Activated CD4-positive, alpha-beta memory T cell treated with anti-CD3 and anti-CD28 coated beads, Interleukin-2, amount 10 ng/mL, durations not matched to agents 7 days and 5 days (primary cell): ENCODE measurements around the gene DHRS3. TPM values are rescaled to one million over a fixed set of nuclear protein-coding genes. Genes with fewer than 3 reads are reported as not detected.
"Not testable (repeated sequence)": the region's sequence is repeated elsewhere in the genome, so short reads cannot be mapped to it uniquely, and the experiment has no call there.

Experiments
- CTCF ChIA-PET: fragments of 350-600 bp; sonication (Branson Sonifier 250); formaldehyde crosslinking; loops from one replicate; lab custom pipeline; 2021; ENCODE audit warnings: antibody characterized with exemption, inconsistent platforms; lab: Charles Lee
- POLR2A ChIA-PET: fragments of 350-600 bp; sonication (Branson Sonifier 250); formaldehyde crosslinking; loops from one replicate; lab custom pipeline; 2021; ENCODE audit warnings: antibody characterized with exemption; lab: Charles Lee
- DNase-seq: peaks from one replicate; pipeline ENCODE4 v3.0.0-alpha.2; 2020
- H3K27ac Mint-ChIP-seq: one replicate; pipeline ENCODE4 v1.8.0; 2021; ENCODE audit warnings: mild to moderate bottlenecking, mixed read lengths
- H3K27me3 Mint-ChIP-seq: one replicate; pipeline ENCODE4 v1.8.0; 2021; ENCODE audit warnings: mixed read lengths
- H3K36me3 Mint-ChIP-seq: one replicate; pipeline ENCODE4 v1.8.0; 2021; ENCODE audit warnings: low read depth, mixed read lengths
- H3K4me1 Mint-ChIP-seq: one replicate; pipeline ENCODE4 v1.8.0; 2021; ENCODE audit warnings: mixed read lengths
- H3K4me3 Mint-ChIP-seq: one replicate; pipeline ENCODE4 v1.8.0; 2021; ENCODE audit warnings: mild to moderate bottlenecking, mixed read lengths
- H3K9me3 Mint-ChIP-seq: one replicate; pipeline ENCODE4 v1.8.0; 2021; ENCODE audit warnings: mixed read lengths
- total RNA-seq, 2 experiments: library from RNA; stranded (reverse); gene quantifications; one replicate each; pipeline ENCODE4 v1.2.3, GENCODE V29; 2021

Gene DHRS3
- total RNA-seq, 2 experiments from 2014 or later, result 30.1 to 32.5 TPM

- DNase-seq, result no peak
- H3K27me3 Mint-ChIP-seq, result peaks cover 26% of the 10 kb centered on the region
- H3K9me3 Mint-ChIP-seq, result no peaks in the 10 kb centered on the region
- H3K36me3 Mint-ChIP-seq, result no peaks in the 10 kb centered on the region
- peaks cover 10% of the 10 kb centered on the region for H3K4me1 Mint-ChIP-seq
- H3K27ac Mint-ChIP-seq, result no peak overlapping the region
- H3K4me3 Mint-ChIP-seq, result no peak overlapping the region
- CTCF ChIA-PET, result interaction anchor here (0.9 kb wide), 1 partner anchor 16 kb away, joined by 3 read pairs; no protein-coding TSS in a partner anchor
- POLR2A ChIA-PET, result no interaction called here
Measured at GRCh38 chr1:12654004-12654567, 36.1 kb upstream of the DHRS3 start.

- Mint-ChIP-seq H3K27ac (no peak overlapping the region), H3K27me3 (peaks cover 25% of the 10 kb centered on the region), H3K9me3 (no peaks in the 10 kb centered on the region), H3K4me3 (no peak overlapping the region), H3K36me3 (no peaks in the 10 kb centered on the region), H3K4me1 (no peaks in the 10 kb centered on the region)
- no peak for DNase-seq
- POLR2A ChIA-PET, result no interaction called here
- CTCF ChIA-PET, result interaction anchor here (1.1 to 1.2 kb wide), 2 partner anchors 9 to 352 kb away, joined by 3 to 4 read pairs; no protein-coding TSS in a partner anchor
Measured at GRCh38 chr1:12649971-12650421, 32.0 kb upstream of the DHRS3 start.

- ChIA-PET POLR2A (no interaction called here), CTCF (interaction anchor here (0.8 to 1.1 kb wide), 3 partner anchors 10 to 350 kb away, joined by 3 to 4 read pairs (median 3); no protein-coding TSS in a partner anchor)
- no peaks in the 10 kb centered on the region for H3K36me3 Mint-ChIP-seq
- no peak overlapping the region for H3K4me3 Mint-ChIP-seq
- H3K27ac Mint-ChIP-seq, result no peak overlapping the region
- peaks cover 25% of the 10 kb centered on the region for H3K27me3 Mint-ChIP-seq
- H3K4me1 Mint-ChIP-seq, result no peaks in the 10 kb centered on the region
- DNase-seq, result no peak
- H3K9me3 Mint-ChIP-seq, result no peaks in the 10 kb centered on the region
Measured at GRCh38 chr1:12648741-12649140, 30.7 kb upstream of the DHRS3 start.

- DNase-seq, H3K4me3 Mint-ChIP-seq, POLR2A ChIA-PET, H3K9me3 Mint-ChIP-seq, CTCF ChIA-PET, H3K4me1 Mint-ChIP-seq, H3K36me3 Mint-ChIP-seq, H3K27ac Mint-ChIP-seq: not testable (repeated sequence)
- H3K27me3 Mint-ChIP-seq, result peaks cover 22% of the 10 kb centered on the region
Measured at GRCh38 chr1:12645401-12645800, 27.4 kb upstream of the DHRS3 start.

GRCh38 chr1:12644829-12645228, 26.8 kb upstream of the DHRS3 start:
- H3K27me3 Mint-ChIP-seq, result peaks cover 18% of the 10 kb centered on the region
- no peak overlapping the region for H3K4me3 Mint-ChIP-seq
- H3K4me1 Mint-ChIP-seq, result no peaks in the 10 kb centered on the region
- H3K36me3 Mint-ChIP-seq, result peaks cover 10% of the 10 kb centered on the region
- H3K27ac Mint-ChIP-seq, result no peak overlapping the region
- ChIA-PET CTCF (interaction anchor here (1.2 kb wide), 1 partner anchor 14 kb away, joined by 3 read pairs; no protein-coding TSS in a partner anchor), POLR2A (no interaction called here)
- peaks cover 13% of the 10 kb centered on the region for H3K9me3 Mint-ChIP-seq
- DNase-seq, result no peak

GRCh38 chr1:12644237-12644636, 26.2 kb upstream of the DHRS3 start:
- H3K4me1 Mint-ChIP-seq, result no peaks in the 10 kb centered on the region
- peaks cover 13% of the 10 kb centered on the region for H3K27me3 Mint-ChIP-seq
- peaks cover 10% of the 10 kb centered on the region for H3K36me3 Mint-ChIP-seq
- DNase-seq, result no peak
- CTCF ChIA-PET, result interaction anchor here (1.1 to 1.2 kb wide), 2 partner anchors 13 to 14 kb away, joined by 3 read pairs; no protein-coding TSS in a partner anchor
- peaks cover 15% of the 10 kb centered on the region for H3K9me3 Mint-ChIP-seq
- POLR2A ChIA-PET, result interaction anchor here (1.3 kb wide), 1 partner anchor 11 kb away, joined by 3 read pairs; no protein-coding TSS in a partner anchor
- no peak overlapping the region for H3K4me3 Mint-ChIP-seq
- H3K27ac Mint-ChIP-seq, result no peak overlapping the region

GRCh38 chr1:12643785-12644184, 25.8 kb upstream of the DHRS3 start, which contains the start of gene AADACL4:
Gene AADACL4 (plus strand): TSS chr1:12644085. CDS start chr1:12644547, 462 bp downstream.
- Mint-ChIP-seq H3K36me3 (peaks cover 10% of the 10 kb centered on the region), H3K4me3 (no peak within 1 kb of the TSS), H3K27me3 (peaks cover 9% of the 10 kb centered on the region), H3K4me1 (no peaks in the 10 kb centered on the region), H3K9me3 (peaks cover 17% of the 10 kb centered on the region), H3K27ac (no peak within 1 kb of the TSS)
- POLR2A ChIA-PET, result interaction anchor here (1.3 kb wide), 1 partner anchor 11 kb away, joined by 3 read pairs; no protein-coding TSS in a partner anchor
- CTCF ChIA-PET, result interaction anchor here (0.7 to 1.2 kb wide), 3 partner anchors 13 to 21 kb away, joined by 3 read pairs; no protein-coding TSS in a partner anchor
- no peak for DNase-seq

- Mint-ChIP-seq H3K36me3 (peaks cover 10% of the 10 kb centered on the region), H3K4me3 (no peak overlapping the region), H3K4me1 (no peaks in the 10 kb centered on the region), H3K27ac (no peak overlapping the region), H3K9me3 (peaks cover 18% of the 10 kb centered on the region), H3K27me3 (peaks cover 6% of the 10 kb centered on the region)
- ChIA-PET CTCF (interaction anchor here (0.7 kb wide), 1 partner anchor 22 kb away, joined by 3 read pairs; no protein-coding TSS in a partner anchor), POLR2A (interaction anchor here (1.3 kb wide), 1 partner anchor 10 kb away, joined by 3 read pairs; no protein-coding TSS in a partner anchor)
- no peak for DNase-seq
Measured at GRCh38 chr1:12643079-12643478, 25.1 kb upstream of the DHRS3 start.

- no peak overlapping the region for H3K4me3 Mint-ChIP-seq
Measured at GRCh38 chr1:12640958-12641272, 22.9 kb upstream of the DHRS3 start.

GRCh38 chr1:12640237-12640957, 22.4 kb upstream of the DHRS3 start:
- Mint-ChIP-seq H3K9me3 (peaks cover 18% of the 10 kb centered on the region), H3K4me3 (no peak overlapping the region), H3K27ac (no peak overlapping the region), H3K27me3 (no peaks in the 10 kb centered on the region), H3K4me1 (no peaks in the 10 kb centered on the region), H3K36me3 (peaks cover 10% of the 10 kb centered on the region)
- DNase-seq, result no peak
- CTCF ChIA-PET, result interaction anchor here (1.4 kb wide), 1 partner anchor 17 kb away, joined by 6 read pairs; no protein-coding TSS in a partner anchor
- POLR2A ChIA-PET, result no interaction called here

More at GRCh38 chr1:12640958-12641272, 22.9 kb upstream of the DHRS3 start:
- ChIA-PET POLR2A (no interaction called here), CTCF (interaction anchor here (1.4 kb wide), 1 partner anchor 17 kb away, joined by 6 read pairs; no protein-coding TSS in a partner anchor)
- peaks cover 10% of the 10 kb centered on the region for H3K36me3 Mint-ChIP-seq
- H3K27ac Mint-ChIP-seq, result no peak overlapping the region
- no peak for DNase-seq
- H3K27me3 Mint-ChIP-seq, result no peaks in the 10 kb centered on the region
- H3K4me1 Mint-ChIP-seq, result no peaks in the 10 kb centered on the region
- H3K9me3 Mint-ChIP-seq, result peaks cover 18% of the 10 kb centered on the region

- CTCF ChIA-PET, result interaction anchor here (0.8 kb wide), 1 partner anchor 10 kb away, joined by 3 read pairs; no protein-coding TSS in a partner anchor
- Mint-ChIP-seq H3K9me3 (peaks cover 18% of the 10 kb centered on the region), H3K36me3 (peaks cover 10% of the 10 kb centered on the region), H3K27ac (no peak overlapping the region), H3K27me3 (peaks cover 2% of the 10 kb centered on the region), H3K4me1 (peaks cover 4% of the 10 kb centered on the region), H3K4me3 (no peak overlapping the region)
- DNase-seq, result no peak
- POLR2A ChIA-PET, result no interaction called here
Measured at GRCh38 chr1:12637693-12638092, 19.7 kb upstream of the DHRS3 start.

- H3K9me3 Mint-ChIP-seq, result peaks cover 15% of the 10 kb centered on the region
- peaks cover 8% of the 10 kb centered on the region for H3K36me3 Mint-ChIP-seq
- H3K4me3 Mint-ChIP-seq, result no peak overlapping the region
- H3K4me1 Mint-ChIP-seq, result peaks cover 4% of the 10 kb centered on the region
- ChIA-PET POLR2A (no interaction called here), CTCF (no interaction called here)
- peaks cover 8% of the 10 kb centered on the region for H3K27me3 Mint-ChIP-seq
- DNase-seq, result no peak
- H3K27ac Mint-ChIP-seq, result no peak overlapping the region
Measured at GRCh38 chr1:12636098-12636950, 18.3 kb upstream of the DHRS3 start.
